T-helper 9 cell (primary cell): ENCODE data around the gene GMEB2.

Experiments
- DNase-seq: peaks from one replicate; pipeline ENCODE4 v3.0.0-alpha.2; 2020

Gene GMEB2

GRCh38 chr20:63556873-63557478 is 69.9 kb downstream of the GMEB2 start:
- DNase-seq, result no peak

- no peak for DNase-seq
These were observed 71.1 kb downstream of the GMEB2 start for GRCh38 chr20:63555661-63556381.

GRCh38 chr20:63554361-63555278 is 72.3 kb downstream of the GMEB2 start:
- no peak for DNase-seq

GRCh38 chr20:63553933-63554290 is 73.0 kb downstream of the GMEB2 start, which contains the start of gene FNDC11:
FNDC11 (plus strand) TSS chr20:63554159; CDS start chr20:63555664, 1,505 bp downstream.
- DNase-seq, result peak; percentile 52

GRCh38 chr20:63553251-63553932 is 73.5 kb downstream of the GMEB2 start:
- peak; percentile 97 for DNase-seq

- peak; percentile 48 for DNase-seq
These were observed 74.2 kb downstream of the GMEB2 start for GRCh38 chr20:63552481-63553249.

GRCh38 chr20:63551068-63551467 is 75.8 kb downstream of the GMEB2 start:
- no peak for DNase-seq

GRCh38 chr20:63549679-63550282 is 77.1 kb downstream of the GMEB2 start:
- DNase-seq, result no peak

- no peak for DNase-seq
These were observed 77.9 kb downstream of the GMEB2 start for GRCh38 chr20:63549019-63549418.

GRCh38 chr20:63548542-63548941 is 78.4 kb downstream of the GMEB2 start:
- no peak for DNase-seq

- no peak for DNase-seq
These were observed 79.0 kb downstream of the GMEB2 start, which contains the start of gene SRMS for GRCh38 chr20:63547725-63548480. SRMS (minus strand) TSS chr20:63547749; CDS start chr20:63547463, 286 bp downstream.

GRCh38 chr20:63546956-63547724 is 79.8 kb downstream of the GMEB2 start:
- no peak for DNase-seq

GRCh38 chr20:63546256-63546955 is 80.5 kb downstream of the GMEB2 start:
- no peak for DNase-seq

GRCh38 chr20:63545814-63546213 is 81.1 kb downstream of the GMEB2 start:
- no peak for DNase-seq

- DNase-seq, result no peak
These were observed 81.9 kb downstream of the GMEB2 start for GRCh38 chr20:63544958-63545516.

GRCh38 chr20:63544241-63544957 is 82.5 kb downstream of the GMEB2 start:
- no peak for DNase-seq

GRCh38 chr20:63543733-63544132 is 83.2 kb downstream of the GMEB2 start:
- no peak for DNase-seq

GRCh38 chr20:63543131-63543530 is 83.8 kb downstream of the GMEB2 start:
- no peak for DNase-seq
